ENCODE data around the gene TACR1. TPM values are rescaled to one million over a fixed set of nuclear protein-coding genes. Genes with fewer than 3 reads are reported as not detected.

TACR1 gene
- total and polyA plus RNA-seq, 2 of the 8 experiments (the other 6 are each of a cell fraction or from before 2014, with no cell fraction given): 0.09 to 0.37 TPM

- no peak for TF ChIP-seq CTBP2 (IDR thresholded peaks at IDR 0.05; ENCODE audit: borderline replicate concordance, insufficient read depth, insufficient read length, low read length)
Measured at GRCh38 chr2:75031171-75031570, 168.1 kb downstream of the TACR1 start (continued).

All from H1 (cell line).